Lung (tissue), 12 donors: Measurements from ENCODE around the gene NIPAL4. TPM values are rescaled to one million over a fixed set of nuclear protein-coding genes. Genes with fewer than 3 reads are reported as not detected.

Experiments used
- ATAC-seq: fragments of 200-7000 bp; cut with Tn5 transposase; one replicate; pipeline ENCODE4 v1.9.1; 2020; ENCODE audit warnings: moderate number of reproducible peaks; ENCODE audit not compliant: insufficient read depth, low FRiP score
- DNase-seq, 3 donors: peaks; one replicate each; pipeline ENCODE4 v3.0.0-alpha.2; 2013 to 2017
- H3K27ac ChIP-seq, 2 donors: one replicate each; pipeline ENCODE4 v1.5.1; 2013; ENCODE audit warnings: mild to moderate bottlenecking in 2 of 2, moderate library complexity in 2 of 2, control low read depth in 1 of 2, inconsistent platforms in 1 of 2, low read depth in 1 of 2, low read length in 1 of 2
- H3K27me3 ChIP-seq, 3 donors: one replicate each; pipeline ENCODE4 v1.5.1; 2013; ENCODE audit warnings: low read length in 2 of 3; ENCODE audit not compliant: control insufficient read depth in 3 of 3, insufficient read depth in 3 of 3
- H3K36me3 ChIP-seq, 4 donors: one replicate each; pipeline ENCODE4 v1.5.1; 2013; ENCODE audit warnings: low read length in 4 of 4, mild to moderate bottlenecking in 1 of 4, moderate library complexity in 1 of 4; ENCODE audit not compliant: control insufficient read depth in 4 of 4, insufficient read depth in 4 of 4
- H3K4me1 ChIP-seq, 5 donors: one replicate each; pipeline ENCODE4 v1.5.1; 2013; ENCODE audit warnings: low read length in 5 of 5, mild to moderate bottlenecking in 2 of 5, moderate library complexity in 1 of 5; ENCODE audit not compliant: control insufficient read depth in 5 of 5, insufficient read depth in 5 of 5
- H3K4me3 ChIP-seq: one replicate; pipeline ENCODE4 v1.5.1; 2013; ENCODE audit warnings: mild to moderate bottlenecking, control low read depth, moderate library complexity
- H3K9ac ChIP-seq, 2 donors: one replicate each; pipeline ENCODE4 v1.5.1; 2013; ENCODE audit warnings: low read length in 2 of 2, control low read depth in 1 of 2; ENCODE audit not compliant: insufficient read depth in 1 of 2
- H3K9me3 ChIP-seq, 4 donors: one replicate each; pipeline ENCODE4 v1.5.1; 2013; ENCODE audit warnings: low read length in 3 of 4, mild to moderate bottlenecking in 1 of 4, moderate library complexity in 1 of 4; ENCODE audit not compliant: control insufficient read depth in 4 of 4, insufficient read depth in 3 of 4
- WGBS, 2 donors: extraction: QIAGEN DNeasy Blood & Tissue Kit; methylation state at CpG; one replicate each; pipeline ENCODE4 v1.1.7; 2013; 5-methylcytosine and 5-hydroxymethylcytosine counted together
- polyA plus RNA-seq, 2 donors: library from polyadenylated mRNA; stranded (reverse); fragments of 200-250 nt; gene quantifications; one replicate each; pipeline ENCODE4 v1.2.1, GENCODE V29; 2013
- total RNA-seq, 2 donors: library from RNA; depleted of rRNA in 1 of 2; stranded (reverse); fragments of >200 nt in 1 of 2; gene quantifications; one replicate each; pipeline ENCODE4 v1.2.1, GENCODE V29; 2014 to 2021
- TF ChIP-seq, protein P1 (sequence below): IDR thresholded peaks from 2 replicates; pipeline ENCODE4 v1.5.1; 2012; ENCODE audit warnings: mild to moderate bottlenecking; ENCODE audit errors: control extremely low read depth, extremely low read depth
- donor health status: control.
- donor health status: control.
- donor health status: Bipolar disorder and iron deficiency.
- donor health status: healthy.
- donor health status: DM: yes; HTN: yes; CAD: no.

The NIPAL4 gene
- total and polyA plus RNA-seq, 4 donors: 0.04 to 1.7 (median 0.36) TPM

DNA sequence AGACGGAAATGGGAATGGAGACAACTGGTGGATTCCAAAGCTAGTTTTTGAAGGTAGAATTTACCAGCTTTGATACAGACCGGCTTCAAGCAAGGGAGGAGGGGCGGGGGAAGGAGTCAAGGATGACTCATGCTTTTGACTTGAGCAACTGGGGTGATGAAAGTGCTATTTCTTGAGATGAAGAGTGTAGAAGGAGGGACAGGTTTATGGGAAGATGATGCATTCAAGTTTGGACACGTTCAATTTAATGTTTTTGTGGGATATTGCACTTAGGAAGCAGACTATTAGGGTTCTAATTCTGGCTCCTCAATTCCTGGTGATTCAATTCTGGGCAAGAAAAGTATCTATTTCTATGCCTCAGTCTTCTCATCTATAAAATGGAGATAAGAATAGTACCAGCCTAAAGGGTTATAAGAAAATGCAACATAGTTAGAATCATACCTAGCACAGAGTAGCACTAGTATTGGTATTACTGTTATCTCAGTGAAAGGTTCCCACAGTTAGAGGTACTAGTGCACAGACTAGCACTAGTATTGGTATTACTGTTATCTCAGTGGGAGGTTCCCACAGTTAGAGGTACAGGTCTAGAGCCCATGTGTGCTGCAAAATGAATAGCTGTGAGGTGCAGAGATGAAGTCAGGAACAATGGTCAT, 4.6 kb downstream of the NIPAL4 start:
- no peak overlapping the region for H3K27ac ChIP-seq

GRCh38 chr5:157468293-157468965, 8.4 kb downstream of the NIPAL4 start:
- H3K27me3 ChIP-seq: no peaks in the 10 kb centered on the region
- H3K36me3 ChIP-seq: no peaks in the 10 kb centered on the region
- no peak overlapping the region for H3K9ac ChIP-seq
- H3K9me3 ChIP-seq: no peaks in the 10 kb centered on the region
- DNase-seq: no peak
- no peak for ATAC-seq
- no peak overlapping the region for H3K27ac ChIP-seq
- peaks cover 0 to 3% (median 0%) of the 10 kb centered on the region in 5 donors for H3K4me1 ChIP-seq
- 95 to 96% methylated on average over 13 of the region's 13 CpGs for WGBS, 2 donors
- H3K4me3 ChIP-seq: no peak overlapping the region
- TF ChIP-seq, protein P1, sequence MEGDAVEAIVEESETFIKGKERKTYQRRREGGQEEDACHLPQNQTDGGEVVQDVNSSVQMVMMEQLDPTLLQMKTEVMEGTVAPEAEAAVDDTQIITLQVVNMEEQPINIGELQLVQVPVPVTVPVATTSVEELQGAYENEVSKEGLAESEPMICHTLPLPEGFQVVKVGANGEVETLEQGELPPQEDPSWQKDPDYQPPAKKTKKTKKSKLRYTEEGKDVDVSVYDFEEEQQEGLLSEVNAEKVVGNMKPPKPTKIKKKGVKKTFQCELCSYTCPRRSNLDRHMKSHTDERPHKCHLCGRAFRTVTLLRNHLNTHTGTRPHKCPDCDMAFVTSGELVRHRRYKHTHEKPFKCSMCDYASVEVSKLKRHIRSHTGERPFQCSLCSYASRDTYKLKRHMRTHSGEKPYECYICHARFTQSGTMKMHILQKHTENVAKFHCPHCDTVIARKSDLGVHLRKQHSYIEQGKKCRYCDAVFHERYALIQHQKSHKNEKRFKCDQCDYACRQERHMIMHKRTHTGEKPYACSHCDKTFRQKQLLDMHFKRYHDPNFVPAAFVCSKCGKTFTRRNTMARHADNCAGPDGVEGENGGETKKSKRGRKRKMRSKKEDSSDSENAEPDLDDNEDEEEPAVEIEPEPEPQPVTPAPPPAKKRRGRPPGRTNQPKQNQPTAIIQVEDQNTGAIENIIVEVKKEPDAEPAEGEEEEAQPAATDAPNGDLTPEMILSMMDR: no peak

More for the DNA sequence above, 4.6 kb downstream of the NIPAL4 start:
- no peak overlapping the region for H3K9ac ChIP-seq
- peaks cover 0 to 24% (median 19%) of the 10 kb centered on the region in 3 donors for H3K27me3 ChIP-seq
- peaks cover 0 to 2% (median 0%) of the 10 kb centered on the region in 4 donors for H3K9me3 ChIP-seq
- no peak overlapping the region for H3K4me3 ChIP-seq
- 18 to 29% methylated on average over 4 of the region's 4 CpGs for WGBS, 2 donors
- ATAC-seq (peak; percentile 73), DNase-seq (no peak)
- peaks cover 0 to 7% (median 7%) of the 10 kb centered on the region in 5 donors for H3K4me1 ChIP-seq
- TF ChIP-seq, protein P1: no peak
- H3K36me3 ChIP-seq: no peaks in the 10 kb centered on the region

DNA sequence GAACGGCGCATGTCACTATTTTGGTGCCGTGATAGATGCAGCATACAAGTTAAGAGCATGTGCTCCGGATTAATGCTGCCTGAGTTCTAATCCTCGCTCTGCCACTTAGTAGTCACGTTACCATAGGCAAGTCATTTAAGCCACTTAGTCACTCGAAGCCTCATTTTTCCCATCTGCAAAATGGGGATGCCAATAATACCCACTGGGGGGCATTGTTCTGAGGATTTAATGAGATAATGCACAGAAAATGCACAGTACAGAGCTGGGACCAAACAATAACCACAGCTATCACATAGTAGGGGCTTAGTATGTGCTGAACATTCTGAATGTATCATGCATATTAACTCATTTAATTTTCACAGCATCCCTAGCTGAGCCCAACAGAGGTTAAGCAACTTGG, 9.1 kb downstream of the NIPAL4 start:
- no peak overlapping the region for H3K9ac ChIP-seq
- WGBS, 2 donors: 96 to 97% methylated on average over 7 of the region's 7 CpGs
- no peaks in the 10 kb centered on the region for H3K9me3 ChIP-seq
- no peaks in the 10 kb centered on the region for H3K36me3 ChIP-seq
- ATAC-seq (no peak), DNase-seq (no peak)
- H3K4me1 ChIP-seq: peaks cover 0 to 9% (median 0%) of the 10 kb centered on the region in 5 donors
- H3K27me3 ChIP-seq: no peaks in the 10 kb centered on the region
- H3K27ac ChIP-seq: no peak overlapping the region
- H3K4me3 ChIP-seq: no peak overlapping the region
- TF ChIP-seq, protein P1: no peak
